GM21390 (cell line): Measurements from ENCODE around the gene CDKN2C.

Source experiments
- ATAC-seq: cut with Tn5 transposase; IDR thresholded peaks from one replicate; pipeline ENCODE4 v1.9.1; 2021; ENCODE audit not compliant: unreplicated experiment

CDKN2C gene

DNA sequence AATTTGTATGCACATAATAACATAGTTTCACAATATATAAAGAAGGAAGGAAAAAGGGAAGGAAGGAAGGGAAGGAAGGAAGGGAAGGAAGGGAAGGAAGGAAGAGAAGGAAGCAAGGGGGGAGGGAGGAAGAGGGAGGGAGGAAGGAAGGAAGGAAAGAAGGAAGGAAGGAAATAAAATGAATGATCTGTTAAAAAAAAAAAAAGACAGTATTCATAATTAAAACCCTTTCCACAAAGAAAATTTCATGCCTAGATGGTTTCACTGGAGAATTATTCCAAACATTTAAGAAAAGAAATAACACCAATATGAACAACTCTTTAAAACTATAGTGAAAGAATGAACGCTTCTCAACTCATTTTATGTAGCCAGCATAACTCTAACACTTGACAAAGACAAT is 44.8 kb downstream of the CDKN2C start:
- ATAC-seq = no peak

DNA sequence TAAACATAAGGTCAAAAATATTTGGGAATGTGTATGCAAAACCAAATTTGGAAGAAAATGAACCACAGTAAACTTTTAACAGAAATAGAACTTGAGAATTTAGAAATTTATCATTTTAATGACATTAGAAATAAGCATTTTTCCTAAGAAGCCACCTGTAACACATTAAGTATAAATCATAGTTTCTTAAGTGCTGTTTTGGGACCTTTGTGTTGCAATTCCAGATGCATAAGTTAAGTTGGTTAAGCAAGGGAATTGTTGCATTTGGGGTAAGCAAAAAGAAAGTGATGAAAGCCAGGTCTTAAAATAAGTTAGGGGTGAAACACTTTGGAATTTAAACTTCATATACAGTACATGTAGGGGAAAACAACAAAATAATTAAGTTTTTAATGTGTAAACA is 49.8 kb downstream of the CDKN2C start:
- no peak for ATAC-seq
